Fibroblast of lung (primary cell): ENCODE measurements around the gene TP73.

ENCODE experiments used
- CTCF ChIP-seq, 2 donors: IDR thresholded peaks in 1 of 2; conservative IDR thresholded peaks in 1 of 2; 1 replicate in 1 of 2; 2 replicates in 1 of 2; pipeline ENCODE4 v1.5.1; 2011 to 2012; ENCODE audit warnings: low read length in 2 of 2, control low read depth in 1 of 2, inconsistent platforms in 1 of 2, low read depth in 1 of 2, mild to moderate bottlenecking in 1 of 2
- EZH2 ChIP-seq: IDR thresholded peaks from 2 replicates; pipeline ENCODE4 v1.5.1; 2012; ENCODE audit warnings: low read length, control low read depth, mild to moderate bottlenecking; ENCODE audit errors: missing control alignments

GRCh38 chr1:3741566-3742438 lies 89.5 kb downstream of the TP73 start:
- no peak for TF ChIP-seq CTCF (conservative IDR thresholded peaks at IDR 0.05 in 1 of 2, IDR thresholded peaks at IDR 0.05 in 1 of 2; ENCODE audit: low read depth in 1 of 2, low read length in 2 of 2)
- no peak for TF ChIP-seq EZH2
